GM19372 (cell line): ENCODE measurements around the gene MEFV.
"Not testable (repeated sequence)": the region's sequence is repeated elsewhere in the genome, so short reads cannot be mapped to it uniquely, and the experiment has no call there.

Experiments
- ATAC-seq: cut with Tn5 transposase; IDR thresholded peaks from one replicate; pipeline ENCODE4 v1.9.1; 2021; ENCODE audit warnings: mild to moderate bottlenecking, low read depth, moderate library complexity; ENCODE audit not compliant: unreplicated experiment

MEFV gene

GRCh38 chr16:3220839-3221238, 35.6 kb downstream of the MEFV start:
- ATAC-seq: no peak

- ATAC-seq: no peak
Measured at GRCh38 chr16:3216263-3216640, 40.2 kb downstream of the MEFV start.

GRCh38 chr16:3215601-3216262, 40.7 kb downstream of the MEFV start:
- ATAC-seq: no peak

- ATAC-seq: no peak
Measured at GRCh38 chr16:3214904-3215600, 41.4 kb downstream of the MEFV start.

- ATAC-seq: no peak
Measured at GRCh38 chr16:3212567-3212966, 43.9 kb downstream of the MEFV start.

- ATAC-seq: no peak
Measured at GRCh38 chr16:3212006-3212405, 44.4 kb downstream of the MEFV start.

GRCh38 chr16:3207086-3207953, 49.1 kb downstream of the MEFV start:
- ATAC-seq: no peak

GRCh38 chr16:3205939-3206338, 50.5 kb downstream of the MEFV start:
- not testable (repeated sequence) for ATAC-seq

GRCh38 chr16:3202903-3203539, 53.4 kb downstream of the MEFV start:
- ATAC-seq: no peak

GRCh38 chr16:3198334-3199072, 57.9 kb downstream of the MEFV start:
- ATAC-seq: no peak

- ATAC-seq: not testable (repeated sequence)
Measured at GRCh38 chr16:3197694-3198333, 58.6 kb downstream of the MEFV start.

GRCh38 chr16:3195975-3196374, 60.5 kb downstream of the MEFV start:
- no peak for ATAC-seq

- no peak for ATAC-seq
Measured at GRCh38 chr16:3194792-3195191, 61.6 kb downstream of the MEFV start.

GRCh38 chr16:3193221-3194212, 62.9 kb downstream of the MEFV start:
- ATAC-seq: no peak

- no peak for ATAC-seq
Measured at GRCh38 chr16:3192476-3193019, 63.9 kb downstream of the MEFV start.
